ES-I3 (cell line): ENCODE data around the gene NKAIN2.

Source experiments
- H3K36me3 ChIP-seq: 2 replicates; pipeline ENCODE4 v1.6.1; 2013; ENCODE audit warnings: mild to moderate bottlenecking, low read length, control low read depth, moderate library complexity; ENCODE audit not compliant: insufficient read depth
- H3K4me1 ChIP-seq: 2 replicates; pipeline ENCODE4 v1.6.1; 2013; ENCODE audit warnings: mild to moderate bottlenecking, control low read depth, low read length; ENCODE audit not compliant: insufficient read depth
- H3K9ac ChIP-seq: 2 replicates; pipeline ENCODE4 v1.6.1; 2013; ENCODE audit warnings: low read depth, mild to moderate bottlenecking, low read length, moderate library complexity
- H3K9me3 ChIP-seq: 2 replicates; pipeline ENCODE4 v1.6.1; 2013; ENCODE audit warnings: mild to moderate bottlenecking, low read length, moderate library complexity; ENCODE audit not compliant: control insufficient read depth, insufficient read depth

The NKAIN2 gene

GRCh38 chr6:124027392-124027791 is 223.7 kb downstream of the NKAIN2 start:
- Histone ChIP-seq H3K9me3 (no peaks in the 10 kb centered on the region), H3K36me3 (no peaks in the 10 kb centered on the region), H3K9ac (no peak overlapping the region), H3K4me1 (no peaks in the 10 kb centered on the region)

- H3K4me1 ChIP-seq: no peaks in the 10 kb centered on the region
- H3K9ac ChIP-seq: no peak overlapping the region
- no peaks in the 10 kb centered on the region for H3K9me3 ChIP-seq
- H3K36me3 ChIP-seq: no peaks in the 10 kb centered on the region
These were observed 224.5 kb downstream of the NKAIN2 start for GRCh38 chr6:124028117-124028516.

- Histone ChIP-seq H3K36me3 (no peaks in the 10 kb centered on the region), H3K9ac (no peak overlapping the region), H3K9me3 (no peaks in the 10 kb centered on the region), H3K4me1 (no peaks in the 10 kb centered on the region)
These were observed 225.9 kb downstream of the NKAIN2 start for GRCh38 chr6:124029567-124029966.

DNA sequence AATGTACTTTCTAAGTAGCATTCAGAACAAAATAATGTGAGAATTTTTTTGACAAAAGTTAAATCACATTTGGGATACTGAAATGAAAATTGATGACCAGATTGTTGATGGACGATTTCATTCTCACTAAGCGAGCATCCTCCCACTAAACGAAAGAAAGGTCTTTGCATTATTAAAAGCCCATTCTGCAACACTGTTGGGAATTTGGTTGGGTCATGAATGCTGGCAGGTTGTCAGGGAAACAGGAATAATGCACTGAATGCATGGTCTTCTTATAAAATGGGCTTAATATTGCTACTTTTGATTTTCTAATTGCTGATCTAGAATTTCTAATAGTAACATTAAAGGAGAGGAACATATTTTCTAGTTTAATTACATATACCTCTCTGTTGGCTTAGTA is 229.8 kb downstream of the NKAIN2 start:
- H3K36me3 ChIP-seq: no peaks in the 10 kb centered on the region
- H3K9me3 ChIP-seq: no peaks in the 10 kb centered on the region
- H3K9ac ChIP-seq: no peak overlapping the region
- H3K4me1 ChIP-seq: no peaks in the 10 kb centered on the region

GRCh38 chr6:124036384-124036783 is 232.7 kb downstream of the NKAIN2 start:
- no peaks in the 10 kb centered on the region for H3K9me3 ChIP-seq
- no peaks in the 10 kb centered on the region for H3K36me3 ChIP-seq
- no peak overlapping the region for H3K9ac ChIP-seq
- H3K4me1 ChIP-seq: no peaks in the 10 kb centered on the region

- Histone ChIP-seq H3K4me1 (no peaks in the 10 kb centered on the region), H3K9ac (no peak overlapping the region), H3K36me3 (no peaks in the 10 kb centered on the region), H3K9me3 (no peaks in the 10 kb centered on the region)
These were observed 237.0 kb downstream of the NKAIN2 start for GRCh38 chr6:124040655-124041054.

GRCh38 chr6:124052120-124052519 is 248.5 kb downstream of the NKAIN2 start:
- H3K4me1 ChIP-seq: no peaks in the 10 kb centered on the region
- no peaks in the 10 kb centered on the region for H3K36me3 ChIP-seq
- H3K9ac ChIP-seq: no peak overlapping the region
- H3K9me3 ChIP-seq: no peaks in the 10 kb centered on the region

DNA sequence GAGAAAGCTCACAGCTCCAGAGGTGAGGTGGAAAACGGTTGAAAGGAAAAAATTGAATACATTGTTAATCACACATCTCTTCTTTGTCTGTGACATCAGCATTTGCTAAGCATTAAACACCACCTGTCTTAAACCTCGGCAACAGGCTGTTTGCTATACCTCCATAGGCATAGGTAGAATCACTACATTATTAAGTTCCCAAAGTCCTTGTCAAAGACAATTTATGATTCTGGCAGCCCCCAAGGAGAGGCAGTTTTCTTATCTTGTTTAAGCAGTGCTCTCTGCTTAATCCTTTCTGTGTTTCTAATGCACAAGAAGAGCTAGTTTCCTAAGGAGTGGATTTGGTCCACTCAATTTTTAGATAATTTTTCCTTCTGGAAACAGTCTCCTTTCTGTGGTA is 249.7 kb downstream of the NKAIN2 start:
- H3K4me1 ChIP-seq: no peaks in the 10 kb centered on the region
- H3K9me3 ChIP-seq: no peaks in the 10 kb centered on the region
- no peaks in the 10 kb centered on the region for H3K36me3 ChIP-seq
- no peak overlapping the region for H3K9ac ChIP-seq

GRCh38 chr6:124054034-124054433 is 250.4 kb downstream of the NKAIN2 start:
- H3K36me3 ChIP-seq: no peaks in the 10 kb centered on the region
- no peak overlapping the region for H3K9ac ChIP-seq
- no peaks in the 10 kb centered on the region for H3K4me1 ChIP-seq
- H3K9me3 ChIP-seq: no peaks in the 10 kb centered on the region

DNA sequence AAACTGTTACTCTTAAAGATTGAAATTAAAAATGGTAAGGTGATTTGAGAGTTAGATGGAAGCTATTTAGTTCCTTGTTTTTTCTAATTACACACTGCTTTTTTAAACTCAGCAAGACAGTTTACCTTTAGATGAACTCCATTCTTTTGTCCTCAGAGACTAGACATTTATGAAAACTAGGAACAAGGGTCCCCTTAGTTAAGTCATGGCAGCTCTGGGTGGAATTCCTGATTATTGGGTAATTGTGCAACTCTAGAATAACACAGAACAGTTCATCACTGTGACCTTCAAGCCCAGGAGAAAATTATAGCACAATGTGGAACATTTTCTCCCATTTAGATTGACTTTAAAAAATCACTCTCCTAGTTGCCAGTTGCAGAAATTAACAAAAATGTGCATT is 251.7 kb downstream of the NKAIN2 start:
- Histone ChIP-seq H3K36me3 (no peaks in the 10 kb centered on the region), H3K9ac (no peak overlapping the region)

GRCh38 chr6:124055963-124056362 is 252.3 kb downstream of the NKAIN2 start:
- no peaks in the 10 kb centered on the region for H3K9me3 ChIP-seq
- no peaks in the 10 kb centered on the region for H3K36me3 ChIP-seq
- H3K4me1 ChIP-seq: no peaks in the 10 kb centered on the region
- H3K9ac ChIP-seq: no peak overlapping the region

More for the DNA sequence above, 251.7 kb downstream of the NKAIN2 start:
- H3K9me3 ChIP-seq: no peaks in the 10 kb centered on the region
- H3K4me1 ChIP-seq: no peaks in the 10 kb centered on the region

GRCh38 chr6:124056407-124057334 is 253.0 kb downstream of the NKAIN2 start:
- Histone ChIP-seq H3K4me1 (no peaks in the 10 kb centered on the region), H3K9ac (no peak overlapping the region), H3K36me3 (no peaks in the 10 kb centered on the region), H3K9me3 (no peaks in the 10 kb centered on the region)

- no peak overlapping the region for H3K9ac ChIP-seq
- H3K36me3 ChIP-seq: no peaks in the 10 kb centered on the region
- H3K9me3 ChIP-seq: no peaks in the 10 kb centered on the region
- no peaks in the 10 kb centered on the region for H3K4me1 ChIP-seq
These were observed 253.8 kb downstream of the NKAIN2 start for GRCh38 chr6:124057461-124057860.

GRCh38 chr6:124064317-124065113 is 260.9 kb downstream of the NKAIN2 start:
- Histone ChIP-seq H3K9me3 (no peaks in the 10 kb centered on the region), H3K4me1 (no peaks in the 10 kb centered on the region), H3K36me3 (no peaks in the 10 kb centered on the region), H3K9ac (no peak overlapping the region)

GRCh38 chr6:124066269-124066668 is 262.6 kb downstream of the NKAIN2 start:
- no peak overlapping the region for H3K9ac ChIP-seq
- no peaks in the 10 kb centered on the region for H3K9me3 ChIP-seq
- no peaks in the 10 kb centered on the region for H3K36me3 ChIP-seq
- no peaks in the 10 kb centered on the region for H3K4me1 ChIP-seq
